HG03280 (cell line): ENCODE results near the gene CHEK2.
"Not testable (repeated sequence)": the region's sequence is repeated elsewhere in the genome, so short reads cannot be mapped to it uniquely, and the experiment has no call there.

Source experiments
- ATAC-seq: cut with Tn5 transposase; IDR thresholded peaks from one replicate; pipeline ENCODE4 v1.9.1; 2021; ENCODE audit warnings: mild to moderate bottlenecking, moderate library complexity; ENCODE audit not compliant: unreplicated experiment

Gene CHEK2

DNA sequence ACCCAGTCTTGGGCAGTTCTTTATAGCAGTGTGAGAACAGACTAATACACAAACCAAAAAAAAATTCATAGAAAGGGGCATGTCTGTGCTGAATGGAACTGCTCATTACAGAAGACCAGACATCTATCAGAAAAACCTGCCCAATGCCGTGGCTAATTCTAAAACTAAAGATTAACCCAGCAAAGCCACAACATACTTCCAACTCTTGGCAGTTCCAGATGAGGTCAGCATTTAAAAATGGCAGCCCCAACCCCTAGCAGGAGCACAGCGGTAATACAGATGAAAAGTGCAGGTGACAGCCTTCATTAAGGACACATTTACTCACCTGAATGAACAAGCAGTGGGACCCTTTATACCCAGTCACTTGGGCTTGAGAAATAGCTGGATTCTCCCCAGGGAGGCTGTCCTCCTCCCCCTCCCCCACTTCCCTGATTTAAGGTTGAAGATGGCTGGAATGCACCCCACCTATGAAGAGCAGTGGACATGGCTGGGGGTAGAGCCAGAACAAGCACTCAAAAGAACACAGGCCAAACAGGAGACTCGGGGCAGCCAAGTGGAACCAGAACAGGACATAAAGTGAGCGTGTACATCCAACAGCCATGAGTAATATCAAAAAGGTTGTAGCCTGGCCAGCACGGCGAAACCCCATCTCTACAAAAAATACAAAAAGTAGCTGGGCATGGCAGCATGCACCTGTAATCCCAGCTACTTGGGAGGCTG is 48.4 kb downstream of the CHEK2 start:
- not testable (repeated sequence) for ATAC-seq

DNA sequence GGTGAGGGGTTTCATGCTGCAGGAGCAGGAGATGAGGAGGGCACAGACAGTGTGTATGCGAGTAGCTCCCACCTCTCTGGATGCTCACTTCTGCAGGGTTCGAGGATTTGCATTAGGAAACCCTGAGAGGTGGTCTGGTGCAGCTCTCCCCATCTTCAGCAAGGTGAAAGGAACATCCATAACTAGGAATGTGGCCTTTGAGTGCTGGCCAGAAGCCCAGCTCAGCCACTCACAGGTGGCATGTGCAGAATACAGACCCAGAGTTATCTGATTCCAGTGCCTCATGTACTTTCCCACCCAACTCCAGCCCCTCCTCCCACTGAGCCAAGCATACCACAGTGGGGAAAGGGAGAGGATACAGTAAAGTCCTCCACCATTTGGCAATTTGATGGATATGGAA is 51.8 kb downstream of the CHEK2 start:
- ATAC-seq: not testable (repeated sequence)

DNA sequence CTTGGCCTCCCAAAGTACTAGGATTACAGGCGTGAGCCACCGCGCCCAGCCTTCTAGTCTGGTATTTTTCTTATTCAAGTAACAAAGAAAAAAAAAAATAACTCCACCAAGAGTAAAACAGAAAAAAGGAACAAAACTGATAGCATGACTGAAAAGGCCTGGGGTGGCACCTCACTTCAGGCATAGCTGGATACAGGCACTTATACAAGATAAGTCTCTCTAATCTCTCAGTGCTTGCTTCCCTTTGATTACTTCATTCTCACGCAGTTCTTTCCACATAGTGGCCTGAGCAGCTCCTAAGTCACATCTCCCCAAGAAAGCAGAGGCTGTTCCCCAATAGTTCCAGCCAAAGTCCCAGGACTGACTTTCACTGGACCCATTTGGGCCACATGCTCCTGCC is 58.7 kb downstream of the CHEK2 start:
- not testable (repeated sequence) for ATAC-seq

DNA sequence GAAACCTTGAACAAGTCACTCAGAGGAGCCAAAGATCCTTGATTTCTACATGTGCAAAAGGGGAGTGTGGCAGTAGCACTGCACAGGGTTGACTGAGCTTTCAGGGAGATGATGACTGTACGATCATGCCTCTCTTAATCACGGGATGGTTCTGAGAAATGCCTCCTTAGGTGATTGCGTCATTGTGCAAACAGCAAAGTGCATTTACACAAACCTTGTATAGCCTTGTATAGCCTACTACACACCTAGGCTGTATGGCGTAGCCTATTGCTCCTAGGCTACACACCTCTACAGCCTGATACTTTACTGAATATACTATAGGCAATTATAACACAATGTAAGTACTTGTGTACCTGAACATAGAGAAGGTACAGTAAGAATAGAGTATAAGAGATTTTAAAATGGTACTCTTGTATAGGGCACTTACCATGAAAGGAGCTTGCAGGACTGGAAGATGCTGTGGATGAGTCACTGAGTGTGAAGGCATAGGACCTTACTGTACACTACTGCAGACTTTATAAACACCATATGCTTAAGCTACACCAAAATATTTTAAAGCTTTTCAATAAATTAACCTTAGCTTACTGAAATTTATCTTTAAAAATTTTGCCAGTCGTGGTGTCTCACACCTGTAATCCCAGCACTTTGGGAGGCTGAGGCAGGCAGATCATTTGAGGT is 60.7 kb downstream of the CHEK2 start:
- ATAC-seq: not testable (repeated sequence)

DNA sequence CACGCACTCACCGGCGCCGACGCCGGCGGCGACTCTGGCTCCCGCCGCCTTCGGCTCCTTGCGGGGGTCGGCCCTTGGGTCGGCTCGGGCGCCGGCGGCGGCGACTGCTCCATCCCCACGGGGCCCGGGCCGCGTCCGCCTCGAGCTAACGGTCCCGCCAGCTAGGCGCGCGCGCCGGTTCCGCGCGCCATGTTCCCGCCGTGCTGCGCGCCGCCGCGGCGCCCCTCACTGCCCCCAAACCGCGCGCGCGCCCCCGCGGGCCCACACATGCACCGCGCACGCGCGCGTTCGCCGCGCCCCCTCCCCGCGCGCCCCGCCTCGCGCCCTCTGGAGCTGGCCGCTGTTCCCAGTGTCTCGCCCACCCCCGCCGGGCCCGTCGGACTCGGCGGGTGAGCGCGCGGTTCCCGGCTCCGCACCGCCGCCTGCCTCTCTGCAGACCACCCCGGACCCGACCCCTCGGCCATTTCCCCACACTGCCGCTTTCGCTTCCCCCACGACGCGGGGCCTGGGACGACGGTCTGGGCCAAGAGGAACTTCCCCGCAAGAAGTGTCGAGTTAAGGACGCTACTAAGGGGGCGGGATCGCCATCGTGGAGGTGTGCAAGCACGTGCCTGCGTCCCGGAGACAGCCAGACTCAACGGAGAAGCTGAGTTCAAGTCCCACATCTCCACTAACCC is 61.9 kb downstream of the CHEK2 start, which contains the start of gene TTC28:
TTC28 (minus strand) TSS at position 230 of the 677 bp plus-strand sequence; CDS start at position 113, 117 bp downstream.
- ATAC-seq: not testable (repeated sequence)

DNA sequence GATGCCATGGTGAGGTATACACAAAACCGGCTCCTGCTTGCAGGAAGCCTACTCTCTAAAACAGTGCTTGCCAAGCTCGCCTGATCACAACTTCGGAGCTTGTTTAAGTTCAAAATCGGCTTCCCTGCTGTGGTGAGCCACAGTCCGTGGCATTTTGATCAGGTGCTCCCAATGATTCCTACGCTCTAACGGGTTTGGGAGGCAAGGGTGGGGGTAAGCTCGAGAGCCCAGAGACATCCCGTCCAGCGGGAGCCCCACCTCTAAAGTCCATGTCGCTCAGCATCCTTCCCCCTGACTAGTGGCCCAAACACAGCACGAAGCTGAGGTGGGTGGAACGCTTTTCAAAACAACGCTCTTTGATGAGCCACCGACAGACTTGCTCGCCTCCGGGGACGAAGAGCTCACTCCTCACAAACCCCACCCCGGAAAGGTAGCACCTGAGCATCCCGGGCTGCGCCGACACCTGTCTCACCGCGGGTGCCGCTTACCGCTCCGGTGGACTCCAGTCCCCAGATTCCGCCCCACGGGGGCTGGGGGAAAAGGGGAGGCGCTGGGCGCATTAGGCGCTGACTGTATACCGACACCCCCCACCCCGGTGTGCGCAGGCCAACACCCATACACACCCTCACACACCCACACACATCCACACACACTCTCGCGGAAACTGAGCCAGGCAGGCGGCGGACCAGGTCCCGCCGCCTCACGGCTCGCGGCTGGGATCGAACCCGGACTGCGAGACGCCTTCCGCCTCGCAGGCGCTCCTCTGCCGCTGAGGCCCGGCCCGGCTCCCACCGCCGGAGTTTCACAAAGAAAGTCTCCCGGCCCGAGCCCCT is 62.6 kb downstream of the CHEK2 start:
- ATAC-seq: not testable (repeated sequence)

DNA sequence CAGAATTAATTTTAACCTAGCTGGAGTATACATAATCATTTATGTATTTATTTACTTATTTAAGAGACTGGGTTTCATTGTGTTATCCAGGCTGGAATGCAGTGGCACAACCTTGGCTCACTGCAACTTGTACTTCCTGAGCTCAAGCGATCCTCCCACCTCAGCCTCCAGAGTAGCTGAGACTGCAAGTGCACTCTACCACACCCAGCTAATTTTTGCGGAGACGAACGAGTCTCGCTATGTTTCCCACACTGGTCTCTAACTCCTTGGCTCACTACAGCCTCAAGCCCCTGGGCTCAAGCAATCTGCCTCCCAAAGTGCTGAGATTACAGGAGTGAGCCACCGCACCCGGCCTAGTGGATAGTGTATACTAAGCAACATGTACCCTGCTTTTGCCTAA is 63.5 kb downstream of the CHEK2 start:
- not testable (repeated sequence) for ATAC-seq

DNA sequence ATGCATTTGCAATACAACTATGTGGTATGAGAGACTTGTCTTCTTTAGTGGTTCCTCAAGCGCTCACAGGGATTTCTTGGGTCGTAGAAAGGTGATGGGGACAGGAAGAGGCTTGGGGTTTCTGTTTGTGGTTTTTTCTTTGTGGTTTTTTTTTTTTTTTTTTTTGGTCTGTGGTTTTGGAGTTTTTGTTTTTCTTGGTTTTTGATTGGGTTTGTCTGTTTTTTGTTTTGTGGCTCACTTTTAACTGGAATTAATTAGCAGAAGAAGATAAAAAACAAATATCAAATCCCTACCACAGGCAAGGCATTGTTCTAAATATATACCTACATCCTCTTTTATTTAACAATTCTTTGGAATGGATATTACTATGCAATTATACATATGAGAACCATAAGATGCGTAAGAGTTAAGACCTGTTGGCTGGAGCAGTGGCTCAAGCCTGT is 67.5 kb downstream of the CHEK2 start:
- ATAC-seq: no peak

DNA sequence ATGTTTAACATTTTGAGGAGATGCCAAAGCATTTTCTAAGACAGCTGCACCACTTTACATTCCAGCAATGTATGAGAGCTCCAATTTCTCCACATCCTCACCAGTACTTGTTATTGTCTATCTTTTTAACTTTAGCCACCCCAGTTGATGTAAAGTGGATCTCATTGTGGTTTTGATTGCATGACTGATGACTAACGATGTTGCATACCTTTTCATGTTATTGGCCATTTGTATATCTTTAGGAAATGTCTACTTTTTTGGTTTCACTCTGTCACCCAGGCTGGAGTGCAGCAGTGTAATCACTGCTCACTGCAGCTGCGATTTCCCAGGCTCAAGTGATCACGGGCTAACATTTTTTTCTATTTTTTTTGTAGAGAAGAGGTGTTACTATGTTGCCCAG is 70.9 kb downstream of the CHEK2 start:
- ATAC-seq: no peak

DNA sequence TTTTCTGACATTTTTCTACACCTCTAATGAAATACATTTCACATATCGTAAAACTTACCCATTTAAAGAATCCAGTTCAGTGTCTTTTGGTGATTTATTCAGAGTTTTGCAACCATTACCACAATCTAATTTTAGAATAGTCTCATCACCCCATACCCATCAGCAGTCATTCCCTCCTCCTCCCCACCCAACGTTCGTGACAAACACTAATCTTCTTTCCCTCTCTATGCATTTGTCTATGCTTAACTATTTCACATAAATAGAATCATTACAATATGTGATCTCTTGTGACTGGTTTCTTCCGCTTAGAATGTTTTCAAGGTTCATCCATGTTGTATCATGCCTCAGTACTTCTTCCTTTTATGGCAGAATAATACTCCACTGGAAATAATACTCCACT is 71.5 kb downstream of the CHEK2 start:
- ATAC-seq: no peak

DNA sequence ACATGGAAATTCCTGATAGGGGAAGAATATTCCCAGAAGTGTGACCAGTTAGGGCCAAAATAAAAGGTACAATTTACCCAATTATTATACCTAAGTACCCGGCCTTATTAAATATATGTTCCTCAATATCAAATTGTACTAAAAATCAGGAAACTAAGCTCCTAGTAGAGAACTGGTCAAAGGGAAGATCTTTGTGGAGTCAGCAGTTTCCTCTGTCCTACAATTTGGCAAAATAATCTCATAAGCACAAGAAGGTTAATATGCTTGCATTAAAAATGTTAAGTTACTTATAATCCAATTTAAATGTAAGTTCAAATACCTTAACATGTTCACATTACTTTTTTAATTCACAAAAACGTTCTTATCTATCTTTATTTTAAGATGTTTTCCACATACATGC is 72.2 kb downstream of the CHEK2 start:
- no peak for ATAC-seq

DNA sequence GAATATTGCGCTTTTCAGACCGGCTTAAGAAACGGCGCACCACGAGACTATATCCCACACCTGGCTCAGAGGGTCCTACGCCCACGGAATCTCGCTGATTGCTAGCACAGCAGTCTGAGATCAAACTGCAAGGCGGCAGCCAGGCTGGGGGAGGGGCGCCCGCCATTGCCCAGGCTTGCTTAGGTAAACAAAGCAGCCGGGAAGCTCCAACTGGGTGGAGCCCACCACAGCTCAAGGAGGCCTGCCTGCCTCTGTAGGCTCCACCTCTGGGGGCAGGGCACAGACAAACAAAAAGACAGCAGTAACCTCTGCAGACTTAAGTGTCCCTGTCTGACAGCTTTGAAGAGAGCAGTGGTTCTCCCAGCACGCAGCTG is 78.1 kb downstream of the CHEK2 start:
- ATAC-seq: not testable (repeated sequence)

DNA sequence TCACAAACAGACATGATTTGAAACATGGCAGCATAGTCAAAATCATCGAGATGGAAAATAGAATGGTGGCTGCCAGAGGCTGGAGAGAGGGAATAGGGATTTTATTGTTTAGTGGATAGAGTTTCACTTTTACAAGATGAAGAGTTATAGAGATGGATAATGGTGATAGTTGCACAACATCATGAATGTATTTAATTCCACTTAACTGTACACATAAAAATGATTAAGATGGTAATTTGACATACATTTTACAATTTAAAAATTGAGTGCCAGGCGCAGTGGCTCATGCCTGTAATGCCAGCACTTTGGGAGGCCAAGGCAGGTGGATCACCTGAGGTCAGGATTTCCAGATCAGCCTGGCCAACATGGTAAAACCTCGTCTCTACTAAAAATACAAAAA is 83.2 kb downstream of the CHEK2 start:
- no peak for ATAC-seq

DNA sequence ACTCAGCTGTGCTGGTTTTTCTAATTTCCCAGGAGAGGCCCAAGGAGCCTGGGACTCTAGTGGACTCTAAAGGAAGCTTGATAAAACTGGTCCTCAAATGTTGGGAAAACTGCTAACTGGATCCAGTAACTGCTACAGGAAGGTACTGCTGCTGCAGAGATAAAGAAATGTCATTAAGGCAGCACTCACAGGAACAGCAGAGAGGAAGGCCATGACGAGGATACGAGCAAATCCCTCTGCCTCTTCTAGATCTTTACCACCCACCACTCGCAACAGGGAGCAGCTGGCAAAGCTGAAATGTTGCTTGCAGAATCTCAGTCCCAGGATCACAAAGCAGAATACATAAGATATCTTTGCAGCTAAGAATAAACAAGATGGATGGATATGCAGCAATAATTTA is 85.4 kb downstream of the CHEK2 start:
- no peak for ATAC-seq

DNA sequence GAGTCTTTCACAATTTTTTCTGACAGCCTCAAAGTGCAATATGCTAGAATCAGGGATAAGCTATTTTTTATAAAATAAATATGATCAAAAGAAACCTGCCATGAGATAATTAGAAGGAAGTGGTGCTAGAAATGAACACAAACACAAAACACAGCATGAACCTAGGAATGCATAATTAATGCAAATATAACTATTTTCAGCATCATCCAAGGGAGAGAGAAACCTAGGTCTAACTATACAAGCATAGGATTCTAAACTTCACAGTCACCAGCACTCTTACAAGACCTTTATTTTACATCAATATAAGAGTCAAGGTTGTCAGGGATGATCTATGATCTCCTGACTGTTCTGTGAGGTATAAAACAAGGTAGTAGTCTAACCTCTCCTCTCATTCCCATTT is 91.2 kb downstream of the CHEK2 start:
- no peak for ATAC-seq

DNA sequence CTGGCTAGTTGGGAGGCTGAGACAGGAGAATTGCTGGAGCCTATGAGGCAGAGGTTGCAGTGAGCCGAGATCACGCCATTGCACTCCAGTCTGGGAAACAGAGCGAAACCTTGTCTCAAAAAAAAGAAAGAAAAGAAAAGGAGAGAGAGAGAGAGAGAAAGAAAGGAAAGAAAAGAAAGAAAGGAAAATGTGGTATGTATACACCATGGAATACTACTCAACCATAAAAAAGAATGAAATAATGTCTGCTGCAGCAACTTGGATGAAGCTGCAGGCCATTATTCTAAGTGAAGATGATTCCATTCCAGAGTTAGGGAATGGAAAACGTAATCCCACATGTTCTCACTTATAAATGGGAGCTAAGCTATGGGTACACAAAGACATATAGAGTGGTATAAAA is 92.8 kb downstream of the CHEK2 start:
- ATAC-seq: no peak

DNA sequence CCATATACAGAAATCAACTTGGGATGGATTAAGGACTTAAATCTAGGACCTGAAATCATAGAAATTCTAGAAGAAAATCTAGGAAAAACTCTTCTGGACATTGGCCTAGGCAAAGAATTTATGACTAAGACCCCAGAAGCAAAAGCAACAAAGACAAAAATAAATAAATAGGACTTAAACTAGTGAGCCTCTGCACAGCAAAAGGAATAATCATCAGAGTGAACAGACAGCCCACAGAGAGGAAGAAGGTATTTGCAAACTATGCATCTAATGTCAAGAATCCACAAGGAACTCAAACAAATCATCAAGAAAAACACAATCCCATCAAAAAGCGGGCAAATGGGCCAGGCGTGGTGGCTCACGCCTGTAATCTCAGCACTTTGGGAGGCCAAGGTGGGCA is 94.4 kb downstream of the CHEK2 start:
- no peak for ATAC-seq

DNA sequence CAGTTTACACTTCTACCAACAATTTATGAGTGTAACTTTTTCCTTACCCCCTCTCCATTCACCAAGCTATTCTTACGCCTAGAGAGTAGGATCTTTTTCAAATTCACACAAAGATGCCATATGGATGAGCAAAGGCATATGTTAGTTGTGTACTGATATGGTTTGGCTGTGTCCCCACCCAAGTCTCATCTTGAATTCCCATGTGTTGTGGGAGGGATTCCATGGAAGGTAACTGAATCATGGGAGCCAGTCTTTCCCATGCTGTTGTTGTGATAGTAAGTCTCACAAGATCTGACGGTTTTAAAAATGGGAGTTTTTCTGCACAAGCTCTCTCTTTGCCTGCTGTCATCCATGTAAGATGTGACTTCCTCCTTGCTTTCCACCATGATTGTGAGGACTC is 102.3 kb downstream of the CHEK2 start:
- ATAC-seq: no peak
